ENCODE data around the gene JMJD7. TPM values are rescaled to one million over a fixed set of nuclear protein-coding genes. Genes with fewer than 3 reads are reported as not detected.

JMJD7 gene
- total RNA-seq, 6 donors from 2014 or later: 14.4 to 41.5 (median 31.2) TPM

DNA sequence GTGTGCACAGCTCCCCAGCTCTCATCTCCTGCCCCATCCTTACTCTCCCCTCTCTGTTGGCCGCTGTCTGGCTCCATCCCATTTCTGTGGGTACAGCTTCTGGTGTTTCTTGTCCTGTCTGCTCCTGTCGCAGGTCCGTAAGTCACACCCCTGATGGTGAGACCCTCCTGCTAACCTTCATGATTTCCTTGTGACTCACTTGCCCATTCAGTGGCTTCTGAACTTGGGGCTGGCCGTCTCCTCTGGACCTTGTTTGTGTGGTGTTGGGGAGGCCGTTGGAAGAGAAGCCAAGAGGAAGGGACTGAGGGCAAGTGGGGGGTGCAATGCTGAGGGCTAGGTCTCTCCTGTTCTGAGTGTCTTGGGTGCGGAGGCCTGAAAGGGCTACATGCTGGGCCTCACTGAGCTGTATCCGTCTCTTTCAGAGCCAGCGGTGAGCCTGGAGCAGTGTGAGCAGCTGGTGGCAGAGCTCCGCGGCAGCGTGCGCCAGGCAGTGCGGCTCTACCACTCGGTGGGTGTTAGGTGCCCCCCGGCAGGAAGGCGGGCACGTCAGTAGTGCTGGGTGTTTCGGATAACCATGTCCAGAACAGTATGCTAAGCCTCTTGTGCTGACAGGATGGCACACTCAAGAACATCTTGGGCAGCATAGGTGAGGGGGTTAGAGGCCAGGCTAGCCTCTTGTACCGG lies 3.7 kb upstream of the JMJD7 start:
- Histone ChIP-seq H3K4me1 (peaks cover 9 to 16% (median 14%) of the 10 kb centered on the region in 4 donors), H3K4me3 (no peak overlapping the region), H3K36me3 (peaks cover 0 to 60% (median 42%) of the 10 kb centered on the region in 4 donors), H3K27me3 (no peaks in the 10 kb centered on the region), H3K27ac (no peak overlapping the region), H3K9me3 (no peaks in the 10 kb centered on the region)
- WGBS, 2 donors: 93 to 96% methylated on average over 19 of the region's 19 CpGs
- ATAC-seq (ENCODE audit: low FRiP score in 2 of 2) (no peak), DNase-seq (peak in 1 of 2 donors; percentile 54)
- TF ChIP-seq POLR2A (IDR thresholded peaks at IDR 0.05) (no peak), EP300 (IDR thresholded peaks at IDR 0.05) (no peak), POLR2AphosphoS5 (IDR thresholded peaks at IDR 0.05) (no peak), CTCF (IDR thresholded peaks at IDR 0.05) (no peak)

GRCh38 chr15:41825145-41825544 lies 2.7 kb upstream of the JMJD7 start:
- Histone ChIP-seq H3K36me3 (peaks cover 0 to 51% (median 36%) of the 10 kb centered on the region in 4 donors), H3K4me3 (no peak overlapping the region), H3K27ac (no peak overlapping the region), H3K27me3 (no peaks in the 10 kb centered on the region), H3K4me1 (peaks cover 14 to 25% (median 15%) of the 10 kb centered on the region in 4 donors), H3K9me3 (no peaks in the 10 kb centered on the region)
- DNase-seq (peak in 1 of 2 donors; percentile 41), ATAC-seq (ENCODE audit: low FRiP score in 2 of 2) (no peak)
- 89 to 92% methylated on average over 3 to 10 of the region's 10 CpGs for WGBS, 2 donors
- TF ChIP-seq EP300 (IDR thresholded peaks at IDR 0.05) (no peak), CTCF (IDR thresholded peaks at IDR 0.05) (no peak), POLR2A (IDR thresholded peaks at IDR 0.05) (no peak), POLR2AphosphoS5 (IDR thresholded peaks at IDR 0.05) (no peak)

DNA sequence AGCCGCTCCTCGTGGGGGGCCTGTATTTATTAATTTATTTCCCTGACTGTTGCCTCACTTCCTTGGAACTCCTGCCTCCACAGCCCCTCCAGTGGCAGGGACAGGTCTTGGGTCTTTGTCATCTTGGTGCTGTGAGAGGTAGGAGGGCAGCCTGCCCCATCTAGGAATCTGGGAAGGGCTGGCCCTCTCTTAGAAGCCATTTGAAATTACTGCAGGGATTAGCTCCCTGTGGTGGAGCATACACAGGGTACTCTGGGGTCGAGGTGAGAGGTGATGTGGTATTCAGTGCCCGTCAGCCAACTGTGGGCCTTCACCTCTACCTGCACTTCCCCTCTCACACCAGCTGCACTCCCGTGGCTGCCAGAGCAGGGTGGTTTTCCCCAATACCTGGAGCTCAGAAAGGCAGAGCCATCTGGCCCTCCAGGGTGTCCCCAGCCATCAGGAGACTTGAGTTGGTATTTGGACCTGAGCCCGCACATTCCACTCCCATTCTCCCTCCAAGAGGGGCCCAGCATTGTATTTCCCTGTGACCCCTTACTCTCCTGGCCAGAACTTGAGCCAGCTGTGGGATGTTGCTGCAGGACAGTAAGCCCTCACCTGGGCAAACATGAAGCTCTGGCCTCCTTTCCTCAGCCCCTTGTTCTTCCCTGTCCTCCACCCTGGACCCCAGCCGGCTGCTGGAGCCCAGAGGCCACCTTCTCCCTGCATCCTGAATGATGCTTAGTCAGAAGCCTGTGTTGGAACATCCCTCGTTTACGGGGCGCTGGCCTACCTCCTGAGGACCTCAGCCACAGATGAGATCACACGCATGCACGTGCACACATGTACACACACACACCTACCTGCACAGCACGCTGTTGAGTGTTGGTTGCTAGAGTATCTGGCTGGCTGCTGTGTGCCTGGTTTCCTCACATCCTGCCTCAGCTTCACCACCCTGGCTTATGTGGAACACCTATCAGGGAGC lies 2.0 kb upstream of the JMJD7 start:
- 81 to 88% methylated on average over 13 of the region's 13 CpGs for WGBS, 2 donors
- Histone ChIP-seq H3K4me1 (peaks cover 14 to 30% (median 15%) of the 10 kb centered on the region in 4 donors), H3K36me3 (peaks cover 0 to 45% (median 33%) of the 10 kb centered on the region in 4 donors), H3K9me3 (no peaks in the 10 kb centered on the region), H3K4me3 (no peak overlapping the region), H3K27me3 (no peaks in the 10 kb centered on the region), H3K27ac (no peak overlapping the region)
- TF ChIP-seq POLR2A (IDR thresholded peaks at IDR 0.05): no peak
- TF ChIP-seq EP300 (IDR thresholded peaks at IDR 0.05): no peak
- no peak for TF ChIP-seq CTCF (IDR thresholded peaks at IDR 0.05)
- no peak for TF ChIP-seq POLR2AphosphoS5 (IDR thresholded peaks at IDR 0.05)
- DNase-seq (peak in 1 of 2 donors; percentile 34), ATAC-seq (ENCODE audit: low FRiP score in 2 of 2) (no peak)

GRCh38 chr15:41827290-41827879 lies 507 bp upstream of the JMJD7 start:
- ATAC-seq (ENCODE audit: low FRiP score in 2 of 2) (no peak), DNase-seq (peak in 1 of 2 donors; percentile 88)
- Histone ChIP-seq H3K36me3 (peaks cover 0 to 39% (median 33%) of the 10 kb centered on the region in 4 donors), H3K27ac (peak overlapping the region in 3 of 4 donors; percentile 81 to 91 (median 85)), H3K27me3 (no peaks in the 10 kb centered on the region), H3K9me3 (no peaks in the 10 kb centered on the region), H3K4me1 (peaks cover 15 to 40% (median 22%) of the 10 kb centered on the region in 4 donors), H3K4me3 (peak overlapping the region; percentile 29 to 87 (median 76))
- WGBS, 2 donors: 3 to 5% methylated on average over 29 to 32 of the region's 37 CpGs
- TF ChIP-seq POLR2AphosphoS5 (IDR thresholded peaks at IDR 0.05) (no peak), POLR2A (IDR thresholded peaks at IDR 0.05) (no peak), EP300 (IDR thresholded peaks at IDR 0.05) (no peak), CTCF (IDR thresholded peaks at IDR 0.05) (no peak)
